HG03354 (cell line): Measurements from ENCODE around the gene RPS15.
"Not testable (repeated sequence)": the region's sequence is repeated elsewhere in the genome, so short reads cannot be mapped to it uniquely, and the experiment has no call there.

Source experiments
- ATAC-seq: cut with Tn5 transposase; IDR thresholded peaks from one replicate; pipeline ENCODE4 v1.9.1; 2021; ENCODE audit warnings: mild to moderate bottlenecking; ENCODE audit not compliant: unreplicated experiment, poor library complexity, severe bottlenecking

The RPS15 gene

GRCh38 chr19:1417681-1418495 is 20.3 kb upstream of the RPS15 start:
- no peak for ATAC-seq

- no peak for ATAC-seq
Measured at GRCh38 chr19:1418496-1418775, 19.8 kb upstream of the RPS15 start.

GRCh38 chr19:1418951-1419738 is 19.1 kb upstream of the RPS15 start:
- ATAC-seq = no peak

- not testable (repeated sequence) for ATAC-seq
Measured at GRCh38 chr19:1420085-1420484, 18.1 kb upstream of the RPS15 start.

GRCh38 chr19:1420590-1420989 is 17.6 kb upstream of the RPS15 start:
- ATAC-seq = no peak

GRCh38 chr19:1421218-1421957 is 16.8 kb upstream of the RPS15 start:
- ATAC-seq = no peak

GRCh38 chr19:1421958-1422305 is 16.3 kb upstream of the RPS15 start:
- no peak for ATAC-seq

GRCh38 chr19:1422360-1422759 is 15.8 kb upstream of the RPS15 start:
- no peak for ATAC-seq

GRCh38 chr19:1422943-1423342 is 15.3 kb upstream of the RPS15 start:
- no peak for ATAC-seq

- no peak for ATAC-seq
Measured at GRCh38 chr19:1423436-1424191, 14.6 kb upstream of the RPS15 start.

GRCh38 chr19:1424192-1424955 is 13.8 kb upstream of the RPS15 start:
- ATAC-seq = no peak

- ATAC-seq = no peak
Measured at GRCh38 chr19:1425102-1425837, 12.9 kb upstream of the RPS15 start.

- ATAC-seq = no peak
Measured at GRCh38 chr19:1425902-1426301, 12.3 kb upstream of the RPS15 start.

GRCh38 chr19:1426736-1427135 is 11.5 kb upstream of the RPS15 start:
- no peak for ATAC-seq

GRCh38 chr19:1427221-1427920 is 10.8 kb upstream of the RPS15 start:
- ATAC-seq = no peak

- ATAC-seq = no peak
Measured at GRCh38 chr19:1428738-1429391, 9.3 kb upstream of the RPS15 start.

- no peak for ATAC-seq
Measured at GRCh38 chr19:1429750-1430149, 8.4 kb upstream of the RPS15 start.

- ATAC-seq = no peak
Measured at GRCh38 chr19:1430246-1430645, 8.0 kb upstream of the RPS15 start.
